HepG2 (cell line): Measurements from ENCODE around the gene DMXL2. TPM values are rescaled to one million over a fixed set of nuclear protein-coding genes. Genes with fewer than 3 reads are reported as not detected.

Experiments
- ATAC-seq: fragments of 200-7000 bp; cut with Tn5 transposase; 3 replicates; pipeline ENCODE4 v1.9.1; 2020; ENCODE audit warnings: mild to moderate bottlenecking, moderate library complexity
- BruUV-seq: library from RNA; stranded (reverse); fragments of 400-500 nt; replicated peaks from 2 replicates; lab custom pipeline; 2021; lab: Mats Ljungman, UMichigan
- CTCF ChIA-PET: fragments of 300-600 bp; formaldehyde crosslinking; extraction: SDS; loops from one replicate; lab custom pipeline; 2021; ENCODE audit warnings: low total read pairs, inconsistent platforms, low intra/inter-chr PET ratio; lab: Yijun Ruan, JAX
- POLR2A ChIA-PET: fragments of 350-600 bp; sonication (Branson Sonifier 250); formaldehyde crosslinking; loops from one replicate; lab custom pipeline; 2020; ENCODE audit warnings: antibody characterized with exemption, inconsistent platforms; lab: Yijun Ruan, JAX
- DNase-seq: peaks from one replicate; pipeline ENCODE4 v3.0.0-alpha.2; 2015; ENCODE audit warnings: low spot score
- FAIRE-seq: peaks from 3 replicates; lab custom pipeline; 2011; peaks lifted over from hg19 to GRCh38; lab: Jason Lieb, UNC
- H2AFZ ChIP-seq: one replicate; pipeline ENCODE4 v1.6.1; 2011; ENCODE audit warnings: low read length, inconsistent platforms
- H3K27ac ChIP-seq: fragments of 300-600 bp; 3 replicates; pipeline ENCODE4 v1.8.0; 2011; ENCODE audit warnings: mixed run types, mild to moderate bottlenecking, mixed read lengths, low read length, inconsistent platforms; ENCODE audit not compliant: insufficient read depth; ENCODE audit errors: extremely low read length
- H3K27me3 ChIP-seq, 2 experiments: fragments of 200-600 bp in 1 of 2; 2 replicates in 1 of 2; 3 replicates in 1 of 2; pipeline versions ENCODE4 v1.6.0 to v1.8.0; 2011; ENCODE audit warnings: low read length in 2 of 2, mild to moderate bottlenecking in 2 of 2, moderate library complexity in 2 of 2, inconsistent platforms in 1 of 2; ENCODE audit not compliant: insufficient read depth in 2 of 2, control insufficient read depth in 1 of 2
- H3K36me3 ChIP-seq, 2 experiments: fragments of 200-600 bp in 1 of 2; replicated peaks in 1 of 2; 2 replicates in 1 of 2; 3 replicates in 1 of 2; pipeline versions ENCODE4 v1.5.1 to v1.8.0; 2011; ENCODE audit warnings: low read length in 2 of 2, inconsistent platforms in 1 of 2; ENCODE audit not compliant: insufficient read depth in 2 of 2, control insufficient read depth in 1 of 2
- H3K4me1 ChIP-seq: 2 replicates; pipeline ENCODE4 v1.5.1; 2012; ENCODE audit warnings: low read length, inconsistent platforms; ENCODE audit not compliant: insufficient read depth
- H3K4me2 ChIP-seq: 2 replicates; pipeline ENCODE4 v1.6.0; 2011; ENCODE audit warnings: low read depth, low read length, inconsistent platforms
- H3K4me3 ChIP-seq, 3 experiments: fragments of 200-600 bp in 1 of 3; sonication (generic), shearing (Covaris generic) in 1 of 3; replicated peaks in 1 of 3; 2 replicates each; pipeline ENCODE4 v1.5.1; 2011 to 2016; ENCODE audit warnings: low read length in 3 of 3, inconsistent platforms in 2 of 3, low read depth in 2 of 3, mild to moderate bottlenecking in 2 of 3, control low read depth in 1 of 3, mixed read lengths in 1 of 3; ENCODE audit not compliant: insufficient read depth in 1 of 3
- H3K79me2 ChIP-seq: one replicate; pipeline ENCODE4 v1.6.1; 2011; ENCODE audit warnings: low read length, inconsistent platforms; ENCODE audit not compliant: insufficient read depth
- H3K9ac ChIP-seq: 2 replicates; pipeline ENCODE4 v1.6.0; 2011; ENCODE audit warnings: mild to moderate bottlenecking, low read depth, low read length, inconsistent platforms; ENCODE audit not compliant: insufficient read depth
- H3K9me3 ChIP-seq: 2 replicates; pipeline ENCODE4 v1.5.1; 2012; ENCODE audit warnings: mild to moderate bottlenecking, low read length
- H4K20me1 ChIP-seq: 2 replicates; pipeline ENCODE4 v1.6.0; 2011; ENCODE audit warnings: inconsistent platforms, mild to moderate bottlenecking, low read length, moderate library complexity; ENCODE audit not compliant: insufficient read depth
- ATM ChIP-seq: fragments of 450-650 bp; IDR thresholded peaks from 2 replicates; pipeline ENCODE4 v1.7.1; 2017; ENCODE audit warnings: mild to moderate bottlenecking, borderline replicate concordance
- EZH2 ChIP-seq: conservative IDR thresholded peaks from 2 replicates; pipeline ENCODE4 v1.6.1; 2012; ENCODE audit warnings: mild to moderate bottlenecking, low read depth, low read length, moderate library complexity
- NCOA5 ChIP-seq: sonication (generic); formaldehyde crosslinking; IDR thresholded peaks from 2 replicates; pipeline ENCODE4 v1.4.0; 2020; ENCODE audit warnings: missing genetic modification reagents
- REPIN1 ChIP-seq: sonication (generic); formaldehyde crosslinking; IDR thresholded peaks from 2 replicates; pipeline ENCODE4 v1.8.0; 2022; ENCODE audit warnings: missing genetic modification reagents, low read depth, mild to moderate bottlenecking, borderline replicate concordance
- SP4 ChIP-seq: sonication (generic); formaldehyde crosslinking; IDR thresholded peaks from 2 replicates; pipeline ENCODE4 v1.8.1; 2023; ENCODE audit warnings: mild to moderate bottlenecking, missing genetic modification reagents
- ZFP37 ChIP-seq: sonication (generic); formaldehyde crosslinking; IDR thresholded peaks from 2 replicates; pipeline ENCODE4 v1.4.0; 2020; ENCODE audit warnings: missing genetic modification reagents, borderline replicate concordance
- ZIK1 ChIP-seq: sonication (generic); formaldehyde crosslinking; IDR thresholded peaks from 2 replicates; pipeline ENCODE4 v1.5.0; 2020; ENCODE audit warnings: mild to moderate bottlenecking, low read depth, missing genetic modification reagents, borderline replicate concordance
- ZNF33A ChIP-seq: sonication (generic); formaldehyde crosslinking; IDR thresholded peaks from 2 replicates; pipeline ENCODE4 v1.5.1; 2020; ENCODE audit warnings: missing genetic modification reagents, mild to moderate bottlenecking, moderate library complexity, borderline replicate concordance
- WGBS: methylation state at CpG from one replicate; pipeline ENCODE4 v1.1.6; 2017; ENCODE audit warnings: low lambda C conversion rate; 5-methylcytosine and 5-hydroxymethylcytosine counted together
- in situ Hi-C: cut with HindIII; loops from 2 replicates; pipeline ENCODE4 v1.10.0; 2017; ENCODE audit warnings: low pct_unique_long_range_greater_than_20kb; ENCODE audit not compliant: extremely low pct_ligation_motif_present
- intact Hi-C: fragments of 100-400 bp; cut with micrococcal nuclease; formaldehyde crosslinking; loops from one replicate; pipeline ENCODE4 v1.10.0; 2022; ENCODE audit not compliant: unreplicated experiment
- polyA plus RNA-seq, 8 experiments: library from polyadenylated mRNA; depleted of rRNA in 3 of 8; stranded (reverse) in 7 of 8; unstranded in 1 of 8; fragments of >200 nt; fragmentation: Illumina TruSeq in 4 of 8; extraction: Trizol in 4 of 8; gene quantifications; 2 replicates each; pipeline versions ENCODE4 v1.2.1 to v1.2.3, GENCODE V29; 2011 to 2016; ENCODE audit warnings: low read depth in 4 of 8, missing spikeins in 1 of 8, mixed read lengths in 1 of 8; ENCODE audit not compliant: insufficient read depth in 1 of 8
- total RNA-seq, 5 experiments: library from RNA; depleted of rRNA; stranded (reverse); fragments of >200 nt; fragmentation: Illumina TruSeq; extraction: Trizol; gene quantifications; 2 replicates each; pipeline ENCODE4 v1.2.3, GENCODE V29; 2016; ENCODE audit warnings: low read depth in 1 of 5
- TF ChIP-seq, protein P1 (sequence below): IDR thresholded peaks from 2 replicates; pipeline ENCODE4 v1.6.1; 2018; ENCODE audit warnings: missing genetic modification reagents
- TF ChIP-seq, protein P2 (sequence below): sonication (generic); formaldehyde crosslinking; IDR thresholded peaks from 2 replicates; pipeline ENCODE4 v1.4.0; 2020; ENCODE audit warnings: low read depth, missing genetic modification reagents
- TF ChIP-seq, protein P3 (sequence below): sonication (generic); formaldehyde crosslinking; IDR thresholded peaks from 2 replicates; pipeline ENCODE4 v1.4.0; 2020; ENCODE audit warnings: missing genetic modification reagents, mild to moderate bottlenecking, borderline replicate concordance
- TF ChIP-seq, protein P4 (sequence below): sonication (generic); formaldehyde crosslinking; IDR thresholded peaks from 2 replicates; pipeline ENCODE4 v1.9.0; 2021; ENCODE audit warnings: missing genetic modification reagents, mild to moderate bottlenecking, borderline replicate concordance

DMXL2 gene
- total and polyA plus RNA-seq, 2 of the 13 experiments (the other 11 are each of a cell fraction or from before 2014, with no cell fraction given) = 11.6 to 15.3 TPM

DNA sequence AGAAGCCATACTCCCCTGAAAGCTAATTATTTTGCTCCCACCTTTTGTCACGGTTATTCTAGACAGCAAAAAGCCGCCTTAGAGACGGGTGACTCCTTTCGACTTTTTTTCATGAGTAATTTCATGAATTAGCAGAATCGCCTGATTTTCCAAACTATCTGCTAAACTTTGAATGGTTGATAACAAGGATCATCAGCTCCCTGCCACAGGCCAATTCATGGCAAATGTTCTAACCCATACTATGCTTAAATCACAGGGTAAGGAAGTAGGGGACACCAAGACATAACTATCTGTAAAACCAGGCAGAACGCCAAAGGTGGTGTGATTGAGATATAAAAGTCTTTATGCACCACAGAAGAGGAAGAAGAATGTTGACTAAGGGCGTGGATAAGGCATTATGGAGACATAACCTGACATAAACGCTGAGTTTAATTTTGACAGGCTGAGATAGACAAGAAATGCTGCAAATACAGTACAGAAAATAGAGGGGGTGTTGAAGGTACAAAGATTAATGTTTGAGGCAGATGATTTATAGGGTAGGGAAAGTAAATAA lies 891 bp upstream of the DMXL2 start:
- H3K9ac ChIP-seq = peak overlapping the region; percentile 80; the same call in 1 of the 2 replicates
- WGBS = 9% methylated on average over 8 of the region's 8 CpGs
- peaks cover 30% of the 10 kb centered on the region for H3K4me1 ChIP-seq
- no peak overlapping the region for H3K27ac ChIP-seq
- POLR2A ChIA-PET = no interaction called here
- H3K4me2 ChIP-seq = peak overlapping the region; percentile 90
- H4K20me1 ChIP-seq = no peaks in the 10 kb centered on the region
- peak overlapping the region; percentile 57 for H2AFZ ChIP-seq
- ATAC-seq = no peak
- H3K27me3 ChIP-seq = no peaks in the 10 kb centered on the region; a peak in 1 of 5 replicates
- FAIRE-seq = no peak
- no peak for DNase-seq
- no peaks in the 10 kb centered on the region for H3K36me3 ChIP-seq
- intact Hi-C loops = loop anchor here (1.0 kb wide), 1 partner anchor 86 kb away; no protein-coding TSS in a partner anchor
- no peaks in the 10 kb centered on the region for H3K9me3 ChIP-seq
- BruUV-seq = no TSS peak
- H3K4me3 ChIP-seq = peak overlapping the region; percentile 81 to 96 (median 90)
- CTCF ChIA-PET = no interaction called here
- peaks cover 7% of the 10 kb centered on the region for H3K79me2 ChIP-seq
- in situ Hi-C loops = no loop called here
- TF ChIP-seq, protein P1, sequence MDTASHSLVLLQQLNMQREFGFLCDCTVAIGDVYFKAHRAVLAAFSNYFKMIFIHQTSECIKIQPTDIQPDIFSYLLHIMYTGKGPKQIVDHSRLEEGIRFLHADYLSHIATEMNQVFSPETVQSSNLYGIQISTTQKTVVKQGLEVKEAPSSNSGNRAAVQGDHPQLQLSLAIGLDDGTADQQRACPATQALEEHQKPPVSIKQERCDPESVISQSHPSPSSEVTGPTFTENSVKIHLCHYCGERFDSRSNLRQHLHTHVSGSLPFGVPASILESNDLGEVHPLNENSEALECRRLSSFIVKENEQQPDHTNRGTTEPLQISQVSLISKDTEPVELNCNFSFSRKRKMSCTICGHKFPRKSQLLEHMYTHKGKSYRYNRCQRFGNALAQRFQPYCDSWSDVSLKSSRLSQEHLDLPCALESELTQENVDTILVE (CRISPR knock-in tag) = no peak
- TF ChIP-seq EZH2 (no peak), NCOA5 (CRISPR knock-in tag) (no peak), SP4 (no peak), ZIK1 (CRISPR knock-in tag) (no peak), ATM (no peak), REPIN1 (CRISPR knock-in tag) (no peak), ZFP37 (no peak), ZNF33A (no peak)
- TF ChIP-seq, protein P2, sequence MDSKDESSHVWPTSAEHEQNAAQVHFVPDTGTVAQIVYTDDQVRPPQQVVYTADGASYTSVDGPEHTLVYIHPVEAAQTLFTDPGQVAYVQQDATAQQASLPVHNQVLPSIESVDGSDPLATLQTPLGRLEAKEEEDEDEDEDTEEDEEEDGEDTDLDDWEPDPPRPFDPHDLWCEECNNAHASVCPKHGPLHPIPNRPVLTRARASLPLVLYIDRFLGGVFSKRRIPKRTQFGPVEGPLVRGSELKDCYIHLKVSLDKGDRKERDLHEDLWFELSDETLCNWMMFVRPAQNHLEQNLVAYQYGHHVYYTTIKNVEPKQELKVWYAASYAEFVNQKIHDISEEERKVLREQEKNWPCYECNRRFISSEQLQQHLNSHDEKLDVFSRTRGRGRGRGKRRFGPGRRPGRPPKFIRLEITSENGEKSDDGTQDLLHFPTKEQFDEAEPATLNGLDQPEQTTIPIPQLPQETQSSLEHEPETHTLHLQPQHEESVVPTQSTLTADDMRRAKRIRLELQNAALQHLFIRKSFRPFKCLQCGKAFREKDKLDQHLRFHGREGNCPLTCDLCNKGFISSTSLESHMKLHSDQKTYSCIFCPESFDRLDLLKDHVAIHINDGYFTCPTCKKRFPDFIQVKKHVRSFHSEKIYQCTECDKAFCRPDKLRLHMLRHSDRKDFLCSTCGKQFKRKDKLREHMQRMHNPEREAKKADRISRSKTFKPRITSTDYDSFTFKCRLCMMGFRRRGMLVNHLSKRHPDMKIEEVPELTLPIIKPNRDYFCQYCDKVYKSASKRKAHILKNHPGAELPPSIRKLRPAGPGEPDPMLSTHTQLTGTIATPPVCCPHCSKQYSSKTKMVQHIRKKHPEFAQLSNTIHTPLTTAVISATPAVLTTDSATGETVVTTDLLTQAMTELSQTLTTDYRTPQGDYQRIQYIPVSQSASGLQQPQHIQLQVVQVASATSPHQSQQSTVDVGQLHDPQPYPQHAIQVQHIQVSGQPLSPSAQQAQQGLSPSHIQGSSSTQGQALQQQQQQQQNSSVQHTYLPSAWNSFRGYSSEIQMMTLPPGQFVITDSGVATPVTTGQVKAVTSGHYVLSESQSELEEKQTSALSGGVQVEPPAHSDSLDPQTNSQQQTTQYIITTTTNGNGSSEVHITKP (CRISPR knock-in tag) = no peak
- TF ChIP-seq, protein P3, sequence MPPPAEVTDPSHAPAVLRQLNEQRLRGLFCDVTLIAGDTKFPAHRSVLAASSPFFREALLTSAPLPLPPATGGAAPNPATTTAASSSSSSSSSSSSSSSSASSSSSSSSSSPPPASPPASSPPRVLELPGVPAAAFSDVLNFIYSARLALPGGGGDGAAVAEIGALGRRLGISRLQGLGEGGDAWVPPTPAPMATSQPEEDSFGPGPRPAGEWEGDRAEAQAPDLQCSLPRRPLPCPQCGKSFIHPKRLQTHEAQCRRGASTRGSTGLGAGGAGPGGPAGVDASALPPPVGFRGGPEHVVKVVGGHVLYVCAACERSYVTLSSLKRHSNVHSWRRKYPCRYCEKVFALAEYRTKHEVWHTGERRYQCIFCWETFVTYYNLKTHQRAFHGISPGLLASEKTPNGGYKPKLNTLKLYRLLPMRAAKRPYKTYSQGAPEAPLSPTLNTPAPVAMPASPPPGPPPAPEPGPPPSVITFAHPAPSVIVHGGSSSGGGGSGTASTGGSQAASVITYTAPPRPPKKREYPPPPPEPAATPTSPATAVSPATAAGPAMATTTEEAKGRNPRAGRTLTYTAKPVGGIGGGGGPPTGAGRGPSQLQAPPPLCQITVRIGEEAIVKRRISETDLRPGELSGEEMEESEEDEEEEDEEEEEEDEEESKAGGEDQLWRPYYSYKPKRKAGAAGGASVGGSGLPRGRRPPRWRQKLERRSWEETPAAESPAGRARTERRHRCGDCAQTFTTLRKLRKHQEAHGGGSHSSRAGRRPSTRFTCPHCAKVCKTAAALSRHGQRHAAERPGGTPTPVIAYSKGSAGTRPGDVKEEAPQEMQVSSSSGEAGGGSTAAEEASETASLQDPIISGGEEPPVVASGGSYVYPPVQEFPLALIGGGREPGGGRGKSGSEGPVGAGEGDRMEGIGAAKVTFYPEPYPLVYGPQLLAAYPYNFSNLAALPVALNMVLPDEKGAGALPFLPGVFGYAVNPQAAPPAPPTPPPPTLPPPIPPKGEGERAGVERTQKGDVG = no peak
- TF ChIP-seq, protein P4, sequence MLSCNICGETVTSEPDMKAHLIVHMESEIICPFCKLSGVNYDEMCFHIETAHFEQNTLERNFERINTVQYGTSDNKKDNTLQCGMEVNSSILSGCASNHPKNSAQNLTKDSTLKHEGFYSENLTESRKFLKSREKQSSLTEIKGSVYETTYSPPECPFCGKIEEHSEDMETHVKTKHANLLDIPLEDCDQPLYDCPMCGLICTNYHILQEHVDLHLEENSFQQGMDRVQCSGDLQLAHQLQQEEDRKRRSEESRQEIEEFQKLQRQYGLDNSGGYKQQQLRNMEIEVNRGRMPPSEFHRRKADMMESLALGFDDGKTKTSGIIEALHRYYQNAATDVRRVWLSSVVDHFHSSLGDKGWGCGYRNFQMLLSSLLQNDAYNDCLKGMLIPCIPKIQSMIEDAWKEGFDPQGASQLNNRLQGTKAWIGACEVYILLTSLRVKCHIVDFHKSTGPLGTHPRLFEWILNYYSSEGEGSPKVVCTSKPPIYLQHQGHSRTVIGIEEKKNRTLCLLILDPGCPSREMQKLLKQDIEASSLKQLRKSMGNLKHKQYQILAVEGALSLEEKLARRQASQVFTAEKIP = no peak
